K562 (cell line): Measurements from ENCODE around the gene MINDY4. TPM values are rescaled to one million over a fixed set of nuclear protein-coding genes. Genes with fewer than 3 reads are reported as not detected.
A peak's percentile ranks its signal among the peaks of the same experiment; 100 is the strongest.

Experiments used
- ATAC-seq: fragments of 200-7000 bp; cut with Tn5 transposase; 3 replicates; pipeline ENCODE4 v1.9.1; 2020; ENCODE audit warnings: moderate library complexity
- BruUV-seq: library from RNA; stranded (reverse); fragments of 400-500 nt; replicated peaks from 2 replicates; lab custom pipeline; 2021; lab: Mats Ljungman, UMichigan
- CTCF ChIA-PET: fragments of 300-600 bp; formaldehyde crosslinking; extraction: SDS; loops from one replicate; lab custom pipeline; 2021; ENCODE audit warnings: low intra/inter-chr PET ratio; lab: Yijun Ruan, JAX
- POLR2A ChIA-PET: fragments of 300-600, 350-650 bp; sonication (Branson Sonifier 250); formaldehyde crosslinking; extraction: SDS; loops from one replicate; lab custom pipeline; 2021; ENCODE audit warnings: antibody characterized with exemption, inconsistent platforms; lab: Yijun Ruan, JAX
- DNase-seq, 4 experiments: peaks; one replicate each; pipeline versions ENCODE4 v3.0.0 to v3.0.0-alpha.2; 2011 to 2018; ENCODE audit warnings: low spot score in 3 of 4, mixed read lengths in 3 of 4; ENCODE audit errors: extremely low read depth in 1 of 4
- FAIRE-seq: peaks from 2 replicates; lab custom pipeline; 2011; peaks lifted over from hg19 to GRCh38; lab: Jason Lieb, UNC
- H2AFZ ChIP-seq: 2 replicates; pipeline ENCODE4 v1.6.0; 2011; ENCODE audit warnings: low read depth, low read length, control low read depth, inconsistent platforms
- H3K27ac ChIP-seq: fragments of 200-600 bp; 3 replicates; pipeline ENCODE4 v1.8.0; 2011; ENCODE audit warnings: low read depth, mild to moderate bottlenecking, control low read depth, inconsistent platforms, low read length, moderate library complexity, mixed read lengths; ENCODE audit errors: extremely low read depth
- H3K27me3 ChIP-seq, 2 experiments: fragments of 300-600 bp in 1 of 2; 2 replicates in 1 of 2; 3 replicates in 1 of 2; pipeline versions ENCODE4 v1.6.0 to v1.8.0; 2011; ENCODE audit warnings: inconsistent platforms in 2 of 2, low read length in 2 of 2, mild to moderate bottlenecking in 1 of 2, mixed read lengths in 1 of 2, moderate library complexity in 1 of 2; ENCODE audit not compliant: control insufficient read depth in 2 of 2, insufficient read depth in 2 of 2
- H3K36me3 ChIP-seq: fragments of 300-600 bp; 3 replicates; pipeline ENCODE4 v1.8.0; 2011; ENCODE audit warnings: mild to moderate bottlenecking, low read length, inconsistent platforms; ENCODE audit not compliant: control insufficient read depth, insufficient read depth
- H3K4me1 ChIP-seq, 2 experiments: fragments of 200-600 bp in 1 of 2; replicated peaks in 1 of 2; 2 replicates in 1 of 2; 3 replicates in 1 of 2; pipeline versions ENCODE4 v1.5.1 to v1.8.0; 2011; ENCODE audit warnings: inconsistent platforms in 2 of 2, low read length in 2 of 2, mild to moderate bottlenecking in 1 of 2, mixed read lengths in 1 of 2, moderate library complexity in 1 of 2; ENCODE audit not compliant: control insufficient read depth in 2 of 2, insufficient read depth in 2 of 2
- H3K4me2 ChIP-seq: 2 replicates; pipeline ENCODE4 v1.6.1; 2011; ENCODE audit warnings: low read length, control low read depth, inconsistent platforms, mixed read lengths; ENCODE audit not compliant: insufficient read depth
- H3K4me3 ChIP-seq: fragments of 200-600 bp; sonication (generic), shearing (Covaris generic); 2 replicates; pipeline ENCODE4 v1.5.1; 2016; ENCODE audit warnings: control low read depth, inconsistent platforms
- H3K79me2 ChIP-seq: fragments of 200-600 bp; 3 replicates; pipeline ENCODE4 v1.8.0; 2011; ENCODE audit warnings: low read length, inconsistent platforms; ENCODE audit not compliant: control insufficient read depth, insufficient read depth
- H3K9ac ChIP-seq, 2 experiments: 2 replicates each; pipeline versions ENCODE4 v1.6.0 to v1.6.1; 2011; ENCODE audit warnings: low read depth in 2 of 2, low read length in 2 of 2, control low read depth in 1 of 2, inconsistent platforms in 1 of 2, mild to moderate bottlenecking in 1 of 2, mixed read lengths in 1 of 2; ENCODE audit not compliant: insufficient read depth in 1 of 2
- H3K9me1 ChIP-seq: one replicate; pipeline ENCODE4 v1.6.0; 2011; ENCODE audit warnings: inconsistent platforms, mild to moderate bottlenecking, low read length, moderate library complexity; ENCODE audit not compliant: control insufficient read depth, insufficient read depth
- H3K9me3 ChIP-seq: replicated peaks from 2 replicates; pipeline ENCODE4 v1.5.1; 2011; ENCODE audit warnings: low read depth, low read length, inconsistent platforms; ENCODE audit not compliant: control insufficient read depth, insufficient read depth
- H4K20me1 ChIP-seq: replicated peaks from 2 replicates; pipeline ENCODE4 v1.6.1; 2011; ENCODE audit warnings: low read length, inconsistent platforms, mixed read lengths; ENCODE audit not compliant: control insufficient read depth, insufficient read depth
- BRF1 ChIP-seq: IDR thresholded peaks from 3 replicates; pipeline ENCODE4 v1.6.1; 2011; ENCODE audit warnings: borderline replicate concordance, mild to moderate bottlenecking; ENCODE audit not compliant: insufficient read length; ENCODE audit errors: extremely low read depth
- CSDE1 ChIP-seq, 2 experiments: fragments of 450-650 bp; IDR thresholded peaks; 2 replicates each; pipeline ENCODE4 v1.6.1; 2016; ENCODE audit warnings: mild to moderate bottlenecking in 1 of 2
- E2F4 ChIP-seq: sonication (generic); formaldehyde crosslinking; IDR thresholded peaks from 2 replicates; pipeline ENCODE4 v1.8.0; 2022; ENCODE audit warnings: mild to moderate bottlenecking, low read depth, missing genetic modification reagents
- NFATC3 ChIP-seq: fragments of 450-650 bp; IDR thresholded peaks from 2 replicates; pipeline ENCODE4 v1.6.1; 2017; ENCODE audit warnings: mild to moderate bottlenecking
- RB1 ChIP-seq: fragments of 450-650 bp; IDR thresholded peaks from 2 replicates; pipeline ENCODE4 v1.6.1; 2017; ENCODE audit warnings: low read depth, mild to moderate bottlenecking
- SLC30A9 ChIP-seq: fragments of 250-450 bp; sonication (Bioruptor Pico); IDR thresholded peaks from 2 replicates; pipeline ENCODE4 v1.8.0; 2022; ENCODE audit warnings: mild to moderate bottlenecking, moderate library complexity
- SMARCB1 ChIP-seq: IDR thresholded peaks from 2 replicates; pipeline ENCODE4 v1.6.1; 2011; ENCODE audit warnings: improper control_type of control experiment, low read depth; ENCODE audit not compliant: insufficient read length
- STAG1 ChIP-seq: sonication (generic); formaldehyde crosslinking; IDR thresholded peaks from 2 replicates; pipeline ENCODE4 v1.5.0; 2020; ENCODE audit warnings: missing genetic modification reagents, borderline replicate concordance
- TFAM ChIP-seq: fragments of 250-450 bp; sonication (Bioruptor Pico); conservative IDR thresholded peaks from 2 replicates; pipeline ENCODE4 v1.5.0; 2021; ENCODE audit warnings: mild to moderate bottlenecking, moderate library complexity
- XRCC3 ChIP-seq: fragments of 450-650 bp; IDR thresholded peaks from 2 replicates; pipeline ENCODE4 v1.6.1; 2017; ENCODE audit warnings: mild to moderate bottlenecking, moderate library complexity
- WGBS: fragments of 100-300 bp; shearing (Covaris generic); methylation state at CpG from one replicate; pipeline ENCODE4 v1.1.6; 2016; ENCODE audit warnings: low coverage, mixed read lengths; ENCODE audit not compliant: insufficient coverage; ENCODE audit errors: missing lambda C conversion rate; 5-methylcytosine and 5-hydroxymethylcytosine counted together
- in situ Hi-C: fragments of 300-500 bp; cut with MboI; formaldehyde crosslinking; loops from 4 replicates; pipeline ENCODE4 v1.15.0; 2018; ENCODE audit warnings: inconsistent platforms, mixed read lengths
- intact Hi-C: fragments of 100-400 bp; cut with micrococcal nuclease; formaldehyde crosslinking; loops from 2 replicates; pipeline ENCODE4 v1.14.2; 2022
- polyA plus RNA-seq, 8 experiments: library from polyadenylated mRNA; depleted of rRNA in 4 of 8; stranded (reverse) in 5 of 8; unstranded in 3 of 8; fragments of >200 nt; fragmentation: Nextera tagmentation in 2 of 8; fragmentation: Illumina TruSeq in 1 of 8; extraction: Ambion mirVana in 2 of 8; extraction: Trizol in 1 of 8; gene quantifications; 2 replicates each; pipeline versions ENCODE4 v1.2.1 to v1.2.3, GENCODE V29; 2011 to 2014; ENCODE audit warnings: inconsistent platforms in 1 of 8, missing spikeins in 1 of 8
- total RNA-seq, 7 experiments: library from RNA; depleted of rRNA in 6 of 7; stranded (reverse); fragments of >200 nt in 6 of 7; fragmentation: Illumina TruSeq in 2 of 7; extraction: Trizol in 2 of 7; gene quantifications; 2 replicates each; pipeline versions ENCODE4 v1.2.1 to v1.2.3, GENCODE V29; 2011 to 2021; ENCODE audit warnings: low replicate concordance in 1 of 7
- TF ChIP-seq, protein P1 (sequence below), 2 experiments: fragments of 450-650 bp; formaldehyde crosslinking in 1 of 2; IDR thresholded peaks; 2 replicates each; pipeline versions ENCODE4 v1.4.0 to v1.6.1; 2014 to 2020; ENCODE audit warnings: mild to moderate bottlenecking in 2 of 2, borderline replicate concordance in 1 of 2, low read depth in 1 of 2

The MINDY4 gene
- total and polyA plus RNA-seq, 9 of the 15 experiments (the other 6 are each of a cell fraction or from before 2014, with no cell fraction given): 2.1 to 16.7 (median 11.0) TPM

- TF ChIP-seq E2F4 (no peak), SLC30A9 (CRISPR knock-in tag) (no peak), XRCC3 (no peak), BRF1 (no peak), RB1 (no peak), TFAM (no peak)
Observed at GRCh38 chr7:30741289-30741688, 29.9 kb upstream of the MINDY4 start (continued).

- CTCF ChIA-PET: interaction anchor here (0.6 to 1.5 kb wide), 3 partner anchors 48 to 234 kb away, joined by 3 to 10 read pairs (median 3); no protein-coding TSS in a partner anchor
- in situ Hi-C loops: loop anchor here (5.0 kb wide), 1 partner anchor 234 kb away; no protein-coding TSS in a partner anchor
- 16% methylated on average over 8 of the region's 8 CpGs for WGBS
- TF ChIP-seq SMARCB1 (no peak), STAG1 (CRISPR knock-in tag) (peak; percentile 75; the same call in 1 of the 2 replicates), NFATC3 (no peak), CSDE1 (IDR thresholded peaks at IDR 0.05) (no peak)
- TF ChIP-seq, protein P1, sequence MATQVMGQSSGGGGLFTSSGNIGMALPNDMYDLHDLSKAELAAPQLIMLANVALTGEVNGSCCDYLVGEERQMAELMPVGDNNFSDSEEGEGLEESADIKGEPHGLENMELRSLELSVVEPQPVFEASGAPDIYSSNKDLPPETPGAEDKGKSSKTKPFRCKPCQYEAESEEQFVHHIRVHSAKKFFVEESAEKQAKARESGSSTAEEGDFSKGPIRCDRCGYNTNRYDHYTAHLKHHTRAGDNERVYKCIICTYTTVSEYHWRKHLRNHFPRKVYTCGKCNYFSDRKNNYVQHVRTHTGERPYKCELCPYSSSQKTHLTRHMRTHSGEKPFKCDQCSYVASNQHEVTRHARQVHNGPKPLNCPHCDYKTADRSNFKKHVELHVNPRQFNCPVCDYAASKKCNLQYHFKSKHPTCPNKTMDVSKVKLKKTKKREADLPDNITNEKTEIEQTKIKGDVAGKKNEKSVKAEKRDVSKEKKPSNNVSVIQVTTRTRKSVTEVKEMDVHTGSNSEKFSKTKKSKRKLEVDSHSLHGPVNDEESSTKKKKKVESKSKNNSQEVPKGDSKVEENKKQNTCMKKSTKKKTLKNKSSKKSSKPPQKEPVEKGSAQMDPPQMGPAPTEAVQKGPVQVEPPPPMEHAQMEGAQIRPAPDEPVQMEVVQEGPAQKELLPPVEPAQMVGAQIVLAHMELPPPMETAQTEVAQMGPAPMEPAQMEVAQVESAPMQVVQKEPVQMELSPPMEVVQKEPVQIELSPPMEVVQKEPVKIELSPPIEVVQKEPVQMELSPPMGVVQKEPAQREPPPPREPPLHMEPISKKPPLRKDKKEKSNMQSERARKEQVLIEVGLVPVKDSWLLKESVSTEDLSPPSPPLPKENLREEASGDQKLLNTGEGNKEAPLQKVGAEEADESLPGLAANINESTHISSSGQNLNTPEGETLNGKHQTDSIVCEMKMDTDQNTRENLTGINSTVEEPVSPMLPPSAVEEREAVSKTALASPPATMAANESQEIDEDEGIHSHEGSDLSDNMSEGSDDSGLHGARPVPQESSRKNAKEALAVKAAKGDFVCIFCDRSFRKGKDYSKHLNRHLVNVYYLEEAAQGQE (IDR thresholded peaks at IDR 0.05; ENCODE audit: borderline replicate concordance): peak; percentile 91
- TF ChIP-seq, protein P1 (CRISPR knock-in tag; IDR thresholded peaks at IDR 0.05; ENCODE audit: low read depth): no peak
Observed at GRCh38 chr7:30743371-30744074, 27.7 kb upstream of the MINDY4 start.

More at GRCh38 chr7:30743371-30744074, 27.7 kb upstream of the MINDY4 start:
- Histone ChIP-seq H3K9me1 (no peaks in the 10 kb centered on the region), H3K27me3 (peaks cover 0 to 13% of the 10 kb centered on the region in 2 experiments; a peak in 2 of 5 replicates), H3K9ac (no peak overlapping the region), H2AFZ (peak overlapping the region; percentile 25; the same call in 1 of the 2 replicates), H3K79me2 (no peaks in the 10 kb centered on the region), H3K27ac (no peak overlapping the region), H3K4me1 (peaks cover 4 to 17% of the 10 kb centered on the region in 2 experiments; a peak in 3 of 5 replicates), H3K4me3 (no peak overlapping the region), H3K36me3 (no peaks in the 10 kb centered on the region), H4K20me1 (no peaks in the 10 kb centered on the region), H3K4me2 (peak overlapping the region; percentile 33; the same call in 1 of the 2 replicates), H3K9me3 (no peaks in the 10 kb centered on the region)
- ATAC-seq (peak; percentile 97), DNase-seq (peak; percentile 47 to 82 (median 64)), FAIRE-seq (peak; percentile 91)
- POLR2A ChIA-PET: no interaction called here
- intact Hi-C loops: loop anchor here (1.0 to 10.0 kb wide), 5 partner anchors 48 to 579 kb away; no protein-coding TSS in a partner anchor
- BruUV-seq: no TSS peak
